Hepatocyte (in vitro differentiated cells): Measurements from ENCODE around the gene PACRG. TPM values are rescaled to one million over a fixed set of nuclear protein-coding genes. Genes with fewer than 3 reads are reported as not detected.

ENCODE experiments used
- DNase-seq: peaks from one replicate; pipeline ENCODE4 v3.0.0-alpha.2; 2016; ENCODE audit warnings: low spot score
- H2AFZ ChIP-seq: fragments of 200-600 bp; sonication (generic); 2 replicates; pipeline ENCODE4 v1.6.0; 2016; ENCODE audit warnings: antibody characterized with exemption, mild to moderate bottlenecking
- H3K27ac ChIP-seq: fragments of 200-600 bp; sonication (generic); 2 replicates; pipeline ENCODE4 v1.5.1; 2016; ENCODE audit warnings: mild to moderate bottlenecking
- H3K27me3 ChIP-seq: fragments of 200-600 bp; sonication (generic); 2 replicates; pipeline ENCODE4 v1.6.1; 2016
- H3K36me3 ChIP-seq: fragments of 200-600 bp; sonication (generic); replicated peaks from 2 replicates; pipeline ENCODE4 v1.5.1; 2016; ENCODE audit warnings: low read depth; ENCODE audit not compliant: insufficient read depth
- H3K4me1 ChIP-seq: fragments of 200-600 bp; sonication (generic); 2 replicates; pipeline ENCODE4 v1.5.1; 2016; ENCODE audit warnings: mild to moderate bottlenecking, moderate library complexity; ENCODE audit not compliant: insufficient read depth
- H3K4me2 ChIP-seq: fragments of 200-600 bp; sonication (generic); 2 replicates; pipeline ENCODE4 v1.6.0; 2016
- H3K4me3 ChIP-seq: fragments of 200-600 bp; sonication (generic); 2 replicates; pipeline ENCODE4 v1.5.1; 2016; ENCODE audit warnings: mild to moderate bottlenecking
- H3K79me2 ChIP-seq: fragments of 200-600 bp; sonication (generic); 2 replicates; pipeline ENCODE4 v1.6.0; 2017; ENCODE audit warnings: mild to moderate bottlenecking
- H3K9me2 ChIP-seq: fragments of 200-600 bp; sonication (generic); replicated peaks from 2 replicates; pipeline ENCODE4 v1.6.0; 2017; ENCODE audit warnings: mild to moderate bottlenecking; ENCODE audit not compliant: insufficient read depth
- H3K9me3 ChIP-seq: fragments of 200-600 bp; sonication (generic); 2 replicates; pipeline ENCODE4 v1.5.1; 2016; ENCODE audit warnings: low read depth, mild to moderate bottlenecking
- H4K20me1 ChIP-seq: fragments of 200-600 bp; sonication (generic); 2 replicates; pipeline ENCODE4 v1.6.0; 2016; ENCODE audit warnings: mild to moderate bottlenecking; ENCODE audit not compliant: insufficient read depth, poor library complexity, severe bottlenecking
- EZH2 ChIP-seq: fragments of 200-600 bp; sonication (generic); IDR thresholded peaks from 2 replicates; pipeline ENCODE4 v1.6.1; 2016; ENCODE audit warnings: antibody characterized with exemption, mild to moderate bottlenecking, borderline replicate concordance
- EZH2phosphoT487 ChIP-seq: fragments of 200-600 bp; sonication (generic); IDR thresholded peaks from one replicate; pipeline ENCODE4 v1.6.1; 2018; ENCODE audit warnings: antibody characterized with exemption, mild to moderate bottlenecking, low read depth, moderate library complexity; ENCODE audit not compliant: unreplicated experiment, severe bottlenecking
- WGBS: methylation state at CpG from one replicate; pipeline ENCODE4 v1.1.6; 2016; ENCODE audit warnings: low lambda C conversion rate; ENCODE audit errors: missing lambda C conversion rate; 5-methylcytosine and 5-hydroxymethylcytosine counted together
- polyA plus RNA-seq: library from polyadenylated mRNA; unstranded; fragments of >200 nt; fragmentation: Nextera tagmentation; extraction: Ambion mirVana; gene quantifications from 2 replicates; pipeline ENCODE4 v1.2.1, GENCODE V29; 2016
- total RNA-seq: library from RNA; depleted of rRNA; stranded (reverse); fragments of >200 nt; gene quantifications from 2 replicates; pipeline ENCODE4 v1.2.3, GENCODE V29; 2014
- TF ChIP-seq, protein P1 (sequence below): fragments of 200-600 bp; sonication (generic); IDR thresholded peaks from 2 replicates; pipeline ENCODE4 v1.5.1; 2016; ENCODE audit warnings: antibody characterized with exemption, mild to moderate bottlenecking; ENCODE audit not compliant: poor library complexity

The PACRG gene
- total and polyA plus RNA-seq, 2 experiments from 2014 or later: 0.91 to 2.6 TPM

- H3K4me2 ChIP-seq: no peak overlapping the region
- no peak for DNase-seq
- no peak overlapping the region for H3K4me3 ChIP-seq
- H3K9me3 ChIP-seq: no peaks in the 10 kb centered on the region
- no peaks in the 10 kb centered on the region for H4K20me1 ChIP-seq
- TF ChIP-seq, protein P1, sequence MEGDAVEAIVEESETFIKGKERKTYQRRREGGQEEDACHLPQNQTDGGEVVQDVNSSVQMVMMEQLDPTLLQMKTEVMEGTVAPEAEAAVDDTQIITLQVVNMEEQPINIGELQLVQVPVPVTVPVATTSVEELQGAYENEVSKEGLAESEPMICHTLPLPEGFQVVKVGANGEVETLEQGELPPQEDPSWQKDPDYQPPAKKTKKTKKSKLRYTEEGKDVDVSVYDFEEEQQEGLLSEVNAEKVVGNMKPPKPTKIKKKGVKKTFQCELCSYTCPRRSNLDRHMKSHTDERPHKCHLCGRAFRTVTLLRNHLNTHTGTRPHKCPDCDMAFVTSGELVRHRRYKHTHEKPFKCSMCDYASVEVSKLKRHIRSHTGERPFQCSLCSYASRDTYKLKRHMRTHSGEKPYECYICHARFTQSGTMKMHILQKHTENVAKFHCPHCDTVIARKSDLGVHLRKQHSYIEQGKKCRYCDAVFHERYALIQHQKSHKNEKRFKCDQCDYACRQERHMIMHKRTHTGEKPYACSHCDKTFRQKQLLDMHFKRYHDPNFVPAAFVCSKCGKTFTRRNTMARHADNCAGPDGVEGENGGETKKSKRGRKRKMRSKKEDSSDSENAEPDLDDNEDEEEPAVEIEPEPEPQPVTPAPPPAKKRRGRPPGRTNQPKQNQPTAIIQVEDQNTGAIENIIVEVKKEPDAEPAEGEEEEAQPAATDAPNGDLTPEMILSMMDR: no peak
- no peak for TF ChIP-seq EZH2
- TF ChIP-seq EZH2phosphoT487: no peak
- no peaks in the 10 kb centered on the region for H3K4me1 ChIP-seq
- H2AFZ ChIP-seq: no peak overlapping the region
- H3K9me2 ChIP-seq: no peaks in the 10 kb centered on the region
- 92% methylated on average over 8 of the region's 8 CpGs for WGBS
- no peaks in the 10 kb centered on the region for H3K27me3 ChIP-seq
- no peaks in the 10 kb centered on the region for H3K36me3 ChIP-seq
- no peaks in the 10 kb centered on the region for H3K79me2 ChIP-seq
- no peak overlapping the region for H3K27ac ChIP-seq
Observed at GRCh38 chr6:163243083-163243482, 515.3 kb downstream of the PACRG start.

- no peak overlapping the region for H3K27ac ChIP-seq
- H2AFZ ChIP-seq: no peak overlapping the region
- TF ChIP-seq, protein P1: no peak
- TF ChIP-seq EZH2phosphoT487: no peak
- TF ChIP-seq EZH2: no peak
- H3K9me3 ChIP-seq: no peaks in the 10 kb centered on the region
- no peaks in the 10 kb centered on the region for H3K4me1 ChIP-seq
- H4K20me1 ChIP-seq: no peaks in the 10 kb centered on the region
- no peaks in the 10 kb centered on the region for H3K79me2 ChIP-seq
- H3K4me3 ChIP-seq: no peak overlapping the region
- no peaks in the 10 kb centered on the region for H3K27me3 ChIP-seq
- 77% methylated on average over 11 of the region's 11 CpGs for WGBS
- no peak overlapping the region for H3K4me2 ChIP-seq
- DNase-seq: no peak
- no peaks in the 10 kb centered on the region for H3K9me2 ChIP-seq
- no peaks in the 10 kb centered on the region for H3K36me3 ChIP-seq
Observed at GRCh38 chr6:163243692-163244589, 516.2 kb downstream of the PACRG start.

DNA sequence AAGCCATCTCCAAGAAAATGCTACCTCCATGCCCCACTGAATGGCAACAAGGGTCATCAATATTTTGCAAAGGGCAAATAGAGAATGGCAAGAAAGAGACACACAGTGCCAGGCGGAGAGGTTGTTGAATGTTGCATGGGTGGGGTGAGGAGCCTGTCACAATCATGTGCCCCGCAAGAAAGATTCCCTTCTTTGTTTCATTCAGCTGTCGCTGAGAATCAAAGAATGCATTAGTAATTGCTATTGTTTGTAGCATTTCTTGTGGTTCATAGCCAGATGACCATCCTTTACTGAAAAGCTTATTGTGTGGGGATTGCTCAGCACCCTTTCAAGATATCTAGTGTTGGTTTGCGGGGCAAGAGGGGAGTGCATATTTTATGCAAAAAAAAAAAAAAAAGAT is 520.3 kb downstream of the PACRG start:
- H2AFZ ChIP-seq: no peak overlapping the region
- 91% methylated on average over 4 of the region's 4 CpGs for WGBS
- no peak overlapping the region for H3K4me3 ChIP-seq
- no peaks in the 10 kb centered on the region for H3K36me3 ChIP-seq
- H3K79me2 ChIP-seq: no peaks in the 10 kb centered on the region
- no peak for TF ChIP-seq EZH2
- TF ChIP-seq EZH2phosphoT487: no peak
- TF ChIP-seq, protein P1: no peak
- no peak for DNase-seq
- H3K4me1 ChIP-seq: no peaks in the 10 kb centered on the region
- H3K27me3 ChIP-seq: no peaks in the 10 kb centered on the region
- H4K20me1 ChIP-seq: no peaks in the 10 kb centered on the region
- no peaks in the 10 kb centered on the region for H3K9me3 ChIP-seq
- H3K27ac ChIP-seq: no peak overlapping the region
- H3K4me2 ChIP-seq: no peak overlapping the region
- H3K9me2 ChIP-seq: no peaks in the 10 kb centered on the region
